Loucy (cell line): Measurements from ENCODE around the gene ADAMTS6.

Experiments
- CTCF ChIP-seq: fragments of 200-600 bp; sonication (generic); conservative IDR thresholded peaks from 2 replicates; pipeline ENCODE4 v1.5.1; 2014; ENCODE audit warnings: mild to moderate bottlenecking, antibody characterized with exemption, low read length
- EZH2phosphoT487 ChIP-seq: fragments of 200-600 bp; IDR thresholded peaks from 2 replicates; pipeline ENCODE4 v1.6.1; 2018; ENCODE audit warnings: antibody characterized with exemption, mild to moderate bottlenecking, moderate library complexity, borderline replicate concordance

- TF ChIP-seq CTCF (no peak), EZH2phosphoT487 (no peak)
Observed at GRCh38 chr5:65204966-65205365, 276.8 kb downstream of the ADAMTS6 start.
